Stimulated activated CD8-positive, alpha-beta memory T cell treated with anti-CD3 and anti-CD28 coated beads, Interleukin-15, amount 100 ng/mL, for 24 hours (primary cell): ENCODE data around the gene HCRT.
"Not testable (repeated sequence)": the region's sequence is repeated elsewhere in the genome, so short reads cannot be mapped to it uniquely, and the experiment has no call there.

Experiments used
- DNase-seq: peaks from one replicate; pipeline ENCODE4 v3.0.0-alpha.2; 2020; ENCODE audit warnings: low read depth

HCRT gene

GRCh38 chr17:42179335-42179734 is 5.9 kb downstream of the HCRT start:
- DNase-seq: no peak

DNA sequence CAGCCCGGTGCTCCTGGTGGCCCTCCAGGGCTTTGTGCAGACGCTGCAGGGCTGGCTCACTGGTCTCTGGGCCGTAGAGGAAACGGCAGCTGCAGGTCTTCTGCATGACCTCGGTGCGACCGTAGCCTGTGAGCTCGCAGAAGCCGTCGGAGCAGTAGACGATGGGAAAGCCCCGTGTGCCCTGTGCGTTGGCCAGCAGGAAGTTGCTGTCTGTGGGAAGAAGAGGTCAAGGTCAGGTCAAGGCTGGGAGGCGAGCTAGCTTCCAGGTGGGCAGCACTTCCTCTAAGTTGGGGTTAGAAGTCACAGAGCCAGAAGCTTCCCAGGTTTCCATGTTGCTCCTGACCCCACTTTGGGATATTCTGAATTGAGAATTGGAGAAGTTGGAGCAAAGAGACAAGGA is 6.4 kb downstream of the HCRT start:
- no peak for DNase-seq

- DNase-seq: no peak
Observed at GRCh38 chr17:42177684-42178083, 7.6 kb downstream of the HCRT start.

DNA sequence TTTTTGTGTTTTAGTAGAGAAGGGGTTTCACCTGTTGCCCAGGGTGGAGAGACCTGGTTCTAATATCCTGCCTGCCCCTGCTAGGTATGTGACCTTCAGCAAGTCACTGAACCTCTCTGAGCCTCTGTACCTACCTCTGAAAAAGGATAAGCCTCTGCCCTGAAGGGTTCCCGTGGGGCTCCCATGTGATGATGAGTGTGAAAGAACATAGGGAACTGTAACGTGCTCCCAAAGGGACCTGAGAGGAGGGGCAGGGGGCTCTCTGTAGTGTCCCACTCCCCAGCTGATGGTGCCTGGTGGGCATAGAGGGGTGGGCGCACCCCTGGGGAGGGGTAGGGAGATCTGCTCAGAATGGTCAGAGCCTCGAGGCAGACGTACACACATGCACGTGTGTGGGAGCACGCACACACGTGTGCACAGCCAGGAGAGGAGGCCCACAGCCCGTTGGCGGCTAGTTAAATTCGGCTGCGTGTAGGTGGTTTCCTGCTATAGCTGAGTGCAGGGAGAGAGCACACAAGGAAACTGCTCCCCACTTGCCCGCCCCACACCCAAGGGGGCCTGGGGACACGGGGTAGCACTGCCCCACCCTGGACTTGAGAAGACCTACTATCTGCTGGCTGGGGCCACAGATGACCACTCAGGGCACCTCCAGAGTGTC is 11.0 kb downstream of the HCRT start:
- no peak for DNase-seq

GRCh38 chr17:42171831-42172230 is 13.4 kb downstream of the HCRT start:
- no peak for DNase-seq

DNA sequence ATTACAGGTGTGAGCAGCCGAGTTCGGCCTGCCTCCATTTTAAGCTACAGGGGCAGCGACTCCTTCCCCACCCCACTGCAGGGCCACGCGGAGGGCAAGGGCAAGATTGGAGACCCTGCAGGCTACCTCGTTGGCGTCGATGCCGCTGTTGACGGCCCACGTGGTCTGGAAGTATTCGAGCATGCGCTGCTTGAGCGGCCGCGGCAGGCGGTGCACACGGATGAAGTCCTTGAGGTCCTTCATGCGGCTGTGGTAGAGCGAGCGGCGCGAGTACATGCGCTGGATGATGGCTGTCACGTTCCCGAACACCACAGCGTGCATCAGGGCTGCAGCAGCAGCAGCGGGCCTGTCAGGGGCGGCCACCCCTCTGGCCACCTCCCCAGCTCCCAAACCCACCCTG is 15.9 kb downstream of the HCRT start:
- no peak for DNase-seq

DNA sequence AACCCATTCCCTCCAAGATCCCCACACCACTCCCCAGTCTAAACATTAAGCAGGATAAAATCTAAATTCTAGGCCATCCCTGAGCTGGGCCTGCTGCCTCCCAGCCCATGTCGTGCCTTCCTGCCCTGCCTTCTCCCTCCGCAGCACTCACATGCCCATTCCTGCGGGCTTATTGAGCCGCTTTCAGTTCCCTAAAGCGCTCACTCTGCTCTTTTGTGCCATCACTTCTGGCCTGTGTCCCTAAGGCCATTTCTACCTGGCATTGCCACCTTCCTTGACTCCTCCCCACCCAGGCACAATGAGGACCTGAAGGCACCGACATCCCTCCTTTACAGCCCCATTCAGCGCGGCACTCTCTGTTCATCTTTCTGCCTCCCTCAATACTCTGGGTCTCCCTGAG is 17.4 kb downstream of the HCRT start:
- no peak for DNase-seq

GRCh38 chr17:42166196-42166763 is 19.0 kb downstream of the HCRT start:
- no peak for DNase-seq

DNA sequence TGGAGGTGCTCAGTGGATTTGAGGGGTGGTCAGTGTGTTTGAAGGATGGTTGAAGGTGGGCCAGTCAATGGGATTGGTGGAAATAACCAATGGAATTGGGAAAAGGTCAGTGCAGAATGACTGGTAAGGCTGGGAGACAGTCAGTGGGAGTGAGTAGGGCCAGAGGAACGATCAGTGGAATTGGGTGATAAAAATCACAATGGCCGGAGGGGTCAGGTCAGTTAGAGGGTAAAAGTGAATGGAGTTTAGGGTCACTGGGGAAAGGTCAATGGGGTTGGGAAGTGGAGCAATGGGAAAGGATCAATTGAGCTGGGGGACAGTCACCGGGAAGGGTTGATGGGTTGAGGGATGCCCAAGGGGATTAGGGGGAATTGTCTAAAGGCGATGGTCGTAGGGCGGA is 19.5 kb downstream of the HCRT start:
- no peak for DNase-seq

DNA sequence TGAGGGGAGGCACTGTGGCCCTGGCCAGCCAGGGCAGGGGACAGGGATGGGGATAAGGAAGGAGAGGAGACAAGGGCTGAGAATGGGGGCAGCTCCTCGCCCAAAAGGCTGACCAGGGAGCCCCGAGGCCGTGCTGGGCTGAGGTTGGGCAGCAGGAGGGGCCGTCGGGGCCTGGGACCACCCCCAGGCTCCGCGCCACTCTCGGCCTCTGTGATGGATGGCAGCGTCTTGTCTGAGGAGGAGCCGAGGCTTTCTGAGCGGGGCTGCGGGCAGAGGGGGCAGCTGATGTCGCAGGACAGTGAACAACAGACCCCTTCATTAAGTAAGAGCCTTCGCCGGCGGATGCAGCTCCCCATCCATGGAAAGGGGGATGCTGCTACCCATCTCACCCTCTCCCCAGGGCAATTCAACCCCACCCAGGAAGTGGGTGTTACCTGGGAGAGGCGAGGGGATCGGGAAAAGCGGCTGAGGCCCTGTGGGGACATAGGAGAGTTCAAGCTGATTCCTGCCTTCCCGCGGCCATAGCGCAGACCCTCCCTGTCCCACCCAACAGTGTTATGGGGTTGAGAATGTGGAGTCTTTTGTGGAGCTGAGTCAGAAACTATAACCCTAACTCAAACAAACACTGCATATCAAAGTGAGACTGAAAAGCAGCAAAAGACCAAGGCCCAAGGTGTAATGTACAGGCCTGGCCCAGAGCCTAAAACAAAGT is 21.4 kb downstream of the HCRT start:
- DNase-seq: no peak

- no peak for DNase-seq
Observed at GRCh38 chr17:42163113-42163512, 22.1 kb downstream of the HCRT start.

GRCh38 chr17:42160531-42160910 is 24.7 kb downstream of the HCRT start:
- no peak for DNase-seq

DNA sequence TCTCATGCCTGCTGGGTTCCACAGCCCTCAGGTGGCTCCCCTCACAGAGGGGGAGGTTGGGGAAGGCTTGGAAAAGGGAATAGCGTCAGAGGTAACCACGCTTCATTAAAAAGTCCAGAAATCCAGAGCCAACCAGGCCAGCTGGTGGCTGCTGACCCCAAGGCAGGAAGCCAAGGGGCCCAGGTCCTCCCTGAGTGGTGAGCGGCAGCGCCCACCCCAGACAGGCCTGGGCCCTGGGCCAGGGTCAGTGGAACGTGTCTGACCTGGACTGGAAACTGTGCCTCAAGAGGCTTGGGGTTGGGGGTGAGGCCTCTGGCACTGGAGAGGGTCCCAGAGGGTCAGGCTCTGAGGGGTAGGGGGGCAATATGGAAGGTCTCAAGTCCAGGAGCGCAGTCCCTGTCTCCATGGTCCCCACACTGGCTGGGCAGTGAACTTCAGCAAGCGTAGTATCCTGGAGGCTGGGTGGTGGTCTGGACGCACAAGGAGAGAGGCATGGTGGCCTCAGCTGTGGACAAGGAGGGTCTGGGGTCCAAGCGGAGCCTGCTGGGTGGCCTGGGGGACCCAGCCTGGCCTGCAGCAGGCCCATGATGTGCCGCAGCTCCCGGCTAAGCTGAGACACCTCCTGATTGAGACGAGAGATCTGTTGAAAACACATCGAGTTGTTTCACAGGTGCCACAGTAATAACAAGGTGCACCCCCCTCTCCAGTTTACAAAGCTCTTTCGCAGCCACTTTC is 25.3 kb downstream of the HCRT start:
- DNase-seq: no peak

DNA sequence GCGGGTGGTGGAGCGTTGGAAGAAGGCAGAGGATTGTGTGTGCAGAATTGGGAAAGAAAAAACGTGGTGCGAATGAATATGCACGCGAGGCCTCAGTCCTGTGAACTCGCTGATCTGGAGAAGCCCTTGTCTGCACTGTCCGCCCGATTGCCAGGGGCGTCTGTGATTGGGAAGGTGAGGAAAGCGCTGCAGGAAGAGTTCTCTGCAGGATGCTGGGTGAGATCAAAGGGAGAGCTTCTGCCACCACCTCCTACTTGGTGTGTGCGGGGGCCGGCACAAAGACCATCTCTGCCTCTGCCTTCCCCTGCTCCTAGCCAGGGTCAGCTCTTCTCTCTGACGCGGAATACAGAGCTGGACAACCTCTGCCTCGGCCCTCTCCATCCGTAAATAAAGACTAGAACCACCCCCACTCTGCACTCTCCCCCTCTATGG is 29.6 kb downstream of the HCRT start:
- DNase-seq: no peak

GRCh38 chr17:42153919-42154742 is 31.1 kb downstream of the HCRT start:
- DNase-seq: no peak

- no peak for DNase-seq
Observed at GRCh38 chr17:42146911-42147607, 38.2 kb downstream of the HCRT start.

- not testable (repeated sequence) for DNase-seq
Observed at GRCh38 chr17:42143138-42143537, 42.1 kb downstream of the HCRT start.

DNA sequence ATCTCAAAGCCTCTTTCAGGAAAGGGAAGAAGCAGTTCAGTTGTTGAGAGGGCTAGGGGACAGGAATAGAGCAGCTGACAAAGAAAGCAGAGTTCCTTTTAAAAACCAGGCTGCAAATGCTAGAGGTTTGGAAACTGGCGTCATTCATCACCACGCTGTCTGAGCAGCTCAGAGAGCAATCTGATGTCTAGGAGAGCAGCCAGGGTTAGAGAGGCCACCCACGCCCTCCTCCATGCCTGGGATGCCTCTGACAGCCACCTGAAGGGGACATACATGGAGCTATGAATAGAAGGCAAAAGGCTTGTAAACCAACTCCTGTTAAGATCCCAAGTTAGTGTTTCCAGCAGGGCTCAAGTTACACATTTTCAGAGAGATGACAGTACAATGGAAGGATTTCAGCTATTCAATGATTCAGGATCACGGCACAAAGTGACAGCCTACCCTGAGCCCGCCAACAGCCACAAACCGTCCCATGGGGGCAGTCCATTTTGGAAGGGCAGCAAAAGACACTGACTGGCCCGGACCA is 42.8 kb downstream of the HCRT start:
- DNase-seq: no peak

- DNase-seq: no peak
Observed at GRCh38 chr17:42141382-42141781, 43.9 kb downstream of the HCRT start.

GRCh38 chr17:42140690-42141089 is 44.6 kb downstream of the HCRT start:
- not testable (repeated sequence) for DNase-seq
